Gastroesophageal sphincter (tissue), 3 donors: ENCODE results near the gene CCER1.

Experiments used
- EP300 ChIP-seq: sonication (generic); formaldehyde crosslinking; IDR thresholded peaks from one replicate; pipeline ENCODE4 v1.6.1; 2017; ENCODE audit warnings: antibody characterized with exemption, mild to moderate bottlenecking
- POLR2A ChIP-seq, 2 donors: fragments of 450-650 bp; IDR thresholded peaks; one replicate each; pipeline ENCODE4 v1.6.1; 2017; ENCODE audit warnings: antibody characterized with exemption in 2 of 2, mild to moderate bottlenecking in 2 of 2, moderate library complexity in 1 of 2
- POLR2AphosphoS5 ChIP-seq: sonication (generic); formaldehyde crosslinking; IDR thresholded peaks from one replicate; pipeline ENCODE4 v1.6.1; 2017; ENCODE audit warnings: antibody characterized with exemption
- TF ChIP-seq, protein P1 (sequence below), 4 experiments: fragments of 200-600 bp in 2 of 4; fragments of 450-650 bp in 2 of 4; sonication (generic) in 1 of 4; IDR thresholded peaks; one replicate each; pipeline ENCODE4 v1.5.1; 2017 to 2019; ENCODE audit warnings: antibody characterized with exemption in 4 of 4, mild to moderate bottlenecking in 2 of 4, moderate library complexity in 2 of 4

DNA sequence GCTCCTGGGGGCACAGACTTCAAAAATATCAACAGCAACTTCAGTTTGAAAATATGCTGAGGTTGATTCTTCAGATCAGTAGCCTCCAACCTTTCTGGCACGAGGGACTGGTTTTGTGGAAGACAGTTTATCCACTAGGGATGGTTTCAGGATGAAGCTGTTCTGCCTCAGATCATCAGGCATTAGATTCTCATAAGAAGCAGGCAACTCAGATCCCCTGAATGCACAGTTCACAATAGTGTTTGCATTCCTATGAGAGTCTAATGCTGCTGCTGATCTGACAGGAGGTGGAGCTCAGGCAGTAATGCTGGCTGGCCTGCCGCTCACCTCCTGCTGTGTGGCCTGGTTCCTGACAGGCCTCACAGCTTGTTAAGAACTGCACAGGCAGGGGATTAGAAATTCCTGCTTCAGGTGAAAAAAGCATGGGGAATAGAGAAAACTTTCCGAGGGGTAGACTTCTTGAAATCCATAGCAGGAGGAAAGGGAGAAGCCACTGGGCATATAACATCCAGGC, 37.0 kb upstream of the CCER1 start:
- TF ChIP-seq EP300 (no peak), POLR2A (IDR thresholded peaks at IDR 0.05) (no peak), POLR2AphosphoS5 (no peak)
- TF ChIP-seq, protein P1, sequence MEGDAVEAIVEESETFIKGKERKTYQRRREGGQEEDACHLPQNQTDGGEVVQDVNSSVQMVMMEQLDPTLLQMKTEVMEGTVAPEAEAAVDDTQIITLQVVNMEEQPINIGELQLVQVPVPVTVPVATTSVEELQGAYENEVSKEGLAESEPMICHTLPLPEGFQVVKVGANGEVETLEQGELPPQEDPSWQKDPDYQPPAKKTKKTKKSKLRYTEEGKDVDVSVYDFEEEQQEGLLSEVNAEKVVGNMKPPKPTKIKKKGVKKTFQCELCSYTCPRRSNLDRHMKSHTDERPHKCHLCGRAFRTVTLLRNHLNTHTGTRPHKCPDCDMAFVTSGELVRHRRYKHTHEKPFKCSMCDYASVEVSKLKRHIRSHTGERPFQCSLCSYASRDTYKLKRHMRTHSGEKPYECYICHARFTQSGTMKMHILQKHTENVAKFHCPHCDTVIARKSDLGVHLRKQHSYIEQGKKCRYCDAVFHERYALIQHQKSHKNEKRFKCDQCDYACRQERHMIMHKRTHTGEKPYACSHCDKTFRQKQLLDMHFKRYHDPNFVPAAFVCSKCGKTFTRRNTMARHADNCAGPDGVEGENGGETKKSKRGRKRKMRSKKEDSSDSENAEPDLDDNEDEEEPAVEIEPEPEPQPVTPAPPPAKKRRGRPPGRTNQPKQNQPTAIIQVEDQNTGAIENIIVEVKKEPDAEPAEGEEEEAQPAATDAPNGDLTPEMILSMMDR (IDR thresholded peaks at IDR 0.05) = no peak
